Adrenal gland (tissue), 12 donors: ENCODE results near the gene GPR152. TPM values are rescaled to one million over a fixed set of nuclear protein-coding genes. Genes with fewer than 3 reads are reported as not detected.
"Not testable (repeated sequence)": the region's sequence is repeated elsewhere in the genome, so short reads cannot be mapped to it uniquely, and the experiment has no call there.

Source experiments
- DNase-seq, 7 donors: peaks; one replicate each; pipeline ENCODE4 v3.0.0-alpha.2; 2019 to 2020
- H3K27ac ChIP-seq, 5 donors: fragments of 200-600 bp; sonication (generic) in 4 of 5; 1 replicate in 3 of 5; 2 replicates in 2 of 5; pipeline versions ENCODE4 v1.5.1 to v1.8.0; 2016 to 2020; ENCODE audit warnings: mild to moderate bottlenecking in 1 of 5
- H3K27me3 ChIP-seq: fragments of 200-600 bp; 2 replicates; pipeline ENCODE4 v1.8.0; 2021
- H3K36me3 ChIP-seq, 2 donors: fragments of 200-600 bp; replicated peaks in 1 of 2; 1 replicate in 1 of 2; 2 replicates in 1 of 2; pipeline versions ENCODE4 v1.5.1 to v1.8.0; 2018 to 2022
- H3K4me1 ChIP-seq, 2 donors: fragments of 200-600 bp; replicated peaks in 1 of 2; 1 replicate in 1 of 2; 2 replicates in 1 of 2; pipeline versions ENCODE4 v1.5.1 to v1.8.0; 2018 to 2021
- H3K4me3 ChIP-seq, 4 donors: fragments of 200-600 bp; sonication (generic) in 3 of 4; one replicate each; pipeline ENCODE4 v1.5.1; 2016 to 2018
- H3K9me3 ChIP-seq, 3 donors: fragments of 200-600 bp; sonication (generic) in 1 of 3; replicated peaks in 1 of 3; 1 replicate in 2 of 3; 2 replicates in 1 of 3; pipeline versions ENCODE4 v1.5.1 to v1.8.0; 2016 to 2021
- CTCF ChIP-seq, 6 experiments: fragments of 450-650 bp in 4 of 6; fragments of 200-600 bp in 2 of 6; sonication (generic) in 1 of 6; IDR thresholded peaks; 1 replicate in 5 of 6; 2 replicates in 1 of 6; pipeline versions ENCODE4 v1.5.1 to v1.8.0; 2016 to 2021; ENCODE audit warnings: antibody characterized with exemption in 6 of 6, mild to moderate bottlenecking in 2 of 6, moderate library complexity in 1 of 6
- POLR2A ChIP-seq, 2 donors: fragments of 450-650 bp; IDR thresholded peaks; one replicate each; pipeline ENCODE4 v1.6.1; 2017; ENCODE audit warnings: antibody characterized with exemption in 2 of 2, mild to moderate bottlenecking in 2 of 2, moderate library complexity in 1 of 2
- WGBS, 4 donors: extraction: QIAGEN DNeasy Blood & Tissue Kit in 2 of 4; methylation state at CpG; one replicate each; pipeline versions ENCODE4 v1.1.5 to v1.1.7; 2013 to 2017; 5-methylcytosine and 5-hydroxymethylcytosine counted together
- intact Hi-C, 2 donors: fragments of 100-400 bp; cut with DNase I; formaldehyde crosslinking; loops; one replicate each; pipeline versions ENCODE4 v1.14.1 to v1.15.0; 2022 to 2023
- polyA plus RNA-seq, 3 donors: library from polyadenylated mRNA; stranded (reverse); fragments of 200-250 nt in 2 of 3; fragments of 350-450 nt in 1 of 3; fragmentation: Illumina TruSeq in 1 of 3; extraction: RNeasy Lipid Tissue Mini Kit (QIAGEN cat#74804) in 1 of 3; gene quantifications; one replicate each; pipeline ENCODE4 v1.2.3, GENCODE V29; 2013 to 2014
- total RNA-seq, 9 donors: library from RNA; depleted of rRNA in 4 of 9; stranded (reverse); fragments of >200 nt in 4 of 9; fragments of 120-200 nt in 1 of 9; fragmentation: NEBNext Ultra II Directional in 1 of 9; extraction: Animal tissue kit (Norgen Biotek cat#: 25700) in 1 of 9; gene quantifications; one replicate each; pipeline versions ENCODE4 v1.1.0 to v1.2.4, GENCODE V29; 2013 to 2023
- donor health status: healthy with polysubstance abuse.
- donor health status: Bipolar disorder and iron deficiency.
- donor health status: DM: yes; HTN: yes; CAD: no.
- donor health status: DM: no; HTN: no; CAD: no.
- donor health status: DM: no; HTN: no; CAD: no.
- donor health status: DM: yes; HTN: yes; CAD: no.

Gene GPR152
- total and polyA plus RNA-seq, 12 donors: 0.18 TPM; not detected in 11

DNA sequence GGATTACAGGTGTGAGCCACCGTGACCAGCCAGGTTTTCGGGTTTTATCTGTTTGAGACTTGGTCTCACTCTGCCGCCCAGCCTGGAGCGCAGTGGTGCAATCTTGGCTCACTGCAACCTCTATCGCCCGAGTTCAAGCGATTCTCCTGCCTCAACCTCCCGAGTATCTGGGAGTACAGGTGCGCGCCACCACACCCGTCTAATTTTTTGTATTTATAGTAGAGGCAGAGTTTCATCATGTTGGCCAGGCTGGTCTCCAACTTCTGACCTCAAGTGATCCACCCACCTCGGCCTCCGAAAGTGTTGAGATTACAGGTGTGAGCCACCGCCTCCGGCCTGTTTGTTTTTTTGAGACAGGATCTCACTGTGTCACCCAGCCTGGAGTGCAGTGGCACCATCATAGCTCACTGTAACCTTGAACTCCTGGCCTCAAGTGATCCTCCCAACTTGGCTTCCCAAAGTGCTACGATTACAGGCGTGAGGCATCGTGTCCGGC is 25.1 kb downstream of the GPR152 start:
- WGBS, 4 donors: 65 to 79% (median 69%) methylated on average over 19 of the region's 19 CpGs
- Histone ChIP-seq H3K27ac (peak overlapping the region; percentile 73 to 94 (median 84)), H3K36me3 (peaks cover 0 to 14% of the 10 kb centered on the region in 2 donors), H3K4me1 (peaks cover 15% of the 10 kb centered on the region in 2 donors), H3K4me3 (peak overlapping the region in 2 of 4 donors; percentile 77)
- H3K27me3 ChIP-seq, intact Hi-C loops, H3K9me3 ChIP-seq: not testable (repeated sequence)
- DNase-seq: peak in 5 of 7 donors; percentile 61 to 78 (median 75)
- peak in 1 of 2 donors; percentile 10 for TF ChIP-seq POLR2A (IDR thresholded peaks at IDR 0.05)

GRCh38 chr11:67423891-67424613 is 28.5 kb downstream of the GPR152 start:
- 88 to 92% (median 88%) methylated on average over 24 to 34 of the region's 34 CpGs; no CpG with 5 or more reads in 1 of the 4 donors for WGBS, 4 donors
- Histone ChIP-seq H3K27me3 (no peaks in the 10 kb centered on the region), H3K36me3 (no peaks in the 10 kb centered on the region), H3K4me1 (peaks cover 14 to 15% of the 10 kb centered on the region in 2 donors), H3K27ac (no peak overlapping the region), H3K9me3 (no peaks in the 10 kb centered on the region), H3K4me3 (no peak overlapping the region)
- DNase-seq: no peak
- no peak for TF ChIP-seq POLR2A (IDR thresholded peaks at IDR 0.05)
- TF ChIP-seq CTCF (IDR thresholded peaks at IDR 0.05): no peak
- intact Hi-C loops: no loop called here

GRCh38 chr11:67423466-67423865 is 29.1 kb downstream of the GPR152 start:
- 80 to 96% (median 95%) methylated on average over 2 to 13 of the region's 13 CpGs for WGBS, 4 donors
- TF ChIP-seq POLR2A (IDR thresholded peaks at IDR 0.05) (no peak), CTCF (IDR thresholded peaks at IDR 0.05) (no peak)
- Histone ChIP-seq H3K4me1 (peaks cover 12 to 13% of the 10 kb centered on the region in 2 donors), H3K9me3 (no peaks in the 10 kb centered on the region), H3K27me3 (no peaks in the 10 kb centered on the region), H3K36me3 (no peaks in the 10 kb centered on the region), H3K27ac (no peak overlapping the region), H3K4me3 (no peak overlapping the region)
- intact Hi-C loops: no loop called here
- DNase-seq: no peak

GRCh38 chr11:67422891-67423290 is 29.6 kb downstream of the GPR152 start:
- no peak for DNase-seq
- H3K36me3 ChIP-seq: no peaks in the 10 kb centered on the region
- H3K9me3 ChIP-seq: no peaks in the 10 kb centered on the region
- TF ChIP-seq CTCF (IDR thresholded peaks at IDR 0.05): no peak
- TF ChIP-seq POLR2A (IDR thresholded peaks at IDR 0.05): no peak
- no peak overlapping the region for H3K27ac ChIP-seq
- H3K4me3 ChIP-seq: no peak overlapping the region
- WGBS, 4 donors: 69 to 83% (median 71%) methylated on average over 4 to 6 of the region's 6 CpGs
- intact Hi-C loops: no loop called here
- no peaks in the 10 kb centered on the region for H3K27me3 ChIP-seq
- H3K4me1 ChIP-seq: peaks cover 12 to 13% of the 10 kb centered on the region in 2 donors
